GM23338 (cell line): ENCODE data around the gene MYMX. TPM values are rescaled to one million over a fixed set of nuclear protein-coding genes. Genes with fewer than 3 reads are reported as not detected.

Source experiments
- ATAC-seq: fragments of 200-7000 bp; cut with Tn5 transposase; 3 replicates; pipeline ENCODE4 v1.9.1; 2020
- DNase-seq: peaks from one replicate; pipeline ENCODE4 v3.0.0-alpha.2; 2015; ENCODE audit warnings: low spot score
- H2AFZ ChIP-seq: fragments of 200-600 bp; sonication (generic); 2 replicates; pipeline ENCODE4 v1.8.0; 2016; ENCODE audit warnings: antibody characterized with exemption, mild to moderate bottlenecking, moderate library complexity
- H3F3A ChIP-seq: fragments of 200-600 bp; sonication (generic); replicated peaks from 2 replicates; pipeline ENCODE4 v1.8.0; 2017; ENCODE audit warnings: antibody characterized with exemption, mixed run types, low read depth
- H3K27ac ChIP-seq: fragments of 200-600 bp; sonication (generic); 2 replicates; pipeline ENCODE4 v1.6.1; 2016; ENCODE audit warnings: low read depth
- H3K27me3 ChIP-seq: fragments of 200-600 bp; sonication (generic); 2 replicates; pipeline ENCODE4 v1.8.0; 2016; ENCODE audit warnings: mild to moderate bottlenecking, mixed run types, moderate library complexity; ENCODE audit not compliant: insufficient read depth
- H3K36me3 ChIP-seq: fragments of 200-600 bp; sonication (generic); 2 replicates; pipeline ENCODE4 v1.8.0; 2016; ENCODE audit warnings: mild to moderate bottlenecking; ENCODE audit not compliant: insufficient read depth
- H3K4me1 ChIP-seq: fragments of 200-600 bp; sonication (generic); 2 replicates; pipeline ENCODE4 v1.8.0; 2016; ENCODE audit warnings: mild to moderate bottlenecking, moderate library complexity; ENCODE audit not compliant: insufficient read depth
- H3K4me2 ChIP-seq: fragments of 200-600 bp; sonication (generic); 2 replicates; pipeline ENCODE4 v1.7.1; 2017; ENCODE audit warnings: mixed run types
- H3K4me3 ChIP-seq: fragments of 200-600 bp; sonication (generic); 2 replicates; pipeline ENCODE4 v1.6.1; 2016; ENCODE audit warnings: mixed run types
- H3K79me2 ChIP-seq: fragments of 200-600 bp; sonication (generic); replicated peaks from 2 replicates; pipeline ENCODE4 v1.8.0; 2017; ENCODE audit warnings: mild to moderate bottlenecking; ENCODE audit not compliant: insufficient read depth
- H3K9me2 ChIP-seq: fragments of 200-600 bp; sonication (generic); 2 replicates; pipeline ENCODE4 v1.8.0; 2017; ENCODE audit not compliant: insufficient read depth
- H4K20me1 ChIP-seq: fragments of 200-600 bp; sonication (generic); replicated peaks from 2 replicates; pipeline ENCODE4 v1.8.0; 2017; ENCODE audit warnings: mild to moderate bottlenecking; ENCODE audit not compliant: insufficient read depth
- H3K27ac Mint-ChIP-seq: 2 replicates; pipeline ENCODE4 v1.8.0; 2020; ENCODE audit warnings: inconsistent platforms, mild to moderate bottlenecking, moderate library complexity, mixed read lengths
- H3K27me3 Mint-ChIP-seq: 3 replicates; pipeline ENCODE4 v1.8.0; 2022; ENCODE audit warnings: low read depth, mild to moderate bottlenecking, moderate library complexity, mixed read lengths, inconsistent platforms; ENCODE audit not compliant: insufficient read depth, poor library complexity
- H3K36me3 Mint-ChIP-seq: 3 replicates; pipeline ENCODE4 v1.8.0; 2021; ENCODE audit warnings: low read depth, mild to moderate bottlenecking, inconsistent platforms, moderate library complexity, mixed read lengths
- H3K4me1 Mint-ChIP-seq: 3 replicates; pipeline ENCODE4 v1.8.0; 2020; ENCODE audit warnings: mild to moderate bottlenecking, inconsistent platforms, mixed read lengths
- H3K4me3 Mint-ChIP-seq: 3 replicates; pipeline ENCODE4 v1.8.0; 2021; ENCODE audit warnings: moderate library complexity, mild to moderate bottlenecking, inconsistent platforms, mixed read lengths
- H3K9me3 Mint-ChIP-seq: 3 replicates; pipeline ENCODE4 v1.8.0; 2020; ENCODE audit warnings: moderate library complexity, mild to moderate bottlenecking, inconsistent platforms, mixed read lengths
- CREB1 ChIP-seq: fragments of 250-450 bp; sonication (Bioruptor Pico); IDR thresholded peaks from 2 replicates; pipeline ENCODE4 v1.5.0; 2020; ENCODE audit warnings: low read depth, mild to moderate bottlenecking, moderate library complexity
- ETS1 ChIP-seq: IDR thresholded peaks from 2 replicates; pipeline ENCODE4 v1.6.1; 2016; ENCODE audit warnings: antibody characterized with exemption
- EZH2 ChIP-seq: fragments of 200-600 bp; sonication (generic); IDR thresholded peaks from one replicate; pipeline ENCODE4 v1.8.0; 2017; ENCODE audit warnings: antibody characterized with exemption, mild to moderate bottlenecking, low read depth; ENCODE audit not compliant: unreplicated experiment
- EZH2phosphoT487 ChIP-seq: fragments of 200-600 bp; sonication (generic); IDR thresholded peaks from one replicate; pipeline ENCODE4 v1.8.1; 2018; ENCODE audit warnings: antibody characterized with exemption; ENCODE audit not compliant: unreplicated experiment
- JUNB ChIP-seq: IDR thresholded peaks from one replicate; pipeline ENCODE4 v1.6.1; 2016; ENCODE audit warnings: antibody characterized with exemption; ENCODE audit not compliant: unreplicated experiment
- NANOG ChIP-seq: IDR thresholded peaks from 2 replicates; pipeline ENCODE4 v1.6.1; 2016; ENCODE audit warnings: antibody characterized with exemption, borderline replicate concordance
- REST ChIP-seq: IDR thresholded peaks from one replicate; pipeline ENCODE4 v1.6.1; 2018; ENCODE audit warnings: antibody characterized with exemption; ENCODE audit not compliant: unreplicated experiment
- ZNF114 ChIP-seq: fragments of 250-450 bp; sonication (Bioruptor Pico); IDR thresholded peaks from 2 replicates; pipeline ENCODE4 v1.5.0; 2020; ENCODE audit warnings: mild to moderate bottlenecking, moderate library complexity
- ZNF331 ChIP-seq: fragments of 250-450 bp; sonication (Bioruptor Pico); IDR thresholded peaks from 2 replicates; pipeline ENCODE4 v1.5.0; 2020; ENCODE audit warnings: low read depth, mild to moderate bottlenecking, moderate library complexity
- polyA plus RNA-seq: library from polyadenylated mRNA; unstranded; fragments of >200 nt; fragmentation: Nextera tagmentation; extraction: Ambion mirVana; gene quantifications from 2 replicates; pipeline ENCODE4 v1.2.1, GENCODE V29; 2016
- total RNA-seq: library from RNA; depleted of rRNA; stranded (reverse); fragments of >200 nt; shearing (Covaris generic); gene quantifications from 2 replicates; pipeline ENCODE4 v1.2.3, GENCODE V29; 2014

MYMX gene
- total and polyA plus RNA-seq, 2 experiments from 2014 or later, result 2.8 to 7.1 TPM

GRCh38 chr6:44260011-44260410 lies 43.3 kb downstream of the MYMX start (continued):
- TF ChIP-seq ETS1, result no peak
- no peak for TF ChIP-seq ZNF114 (CRISPR knock-in tag)
- no peak for TF ChIP-seq EZH2phosphoT487
- no peak for TF ChIP-seq REST

- peaks cover 15% of the 10 kb centered on the region; the same call in 1 of the 2 replicates for H3K79me2 ChIP-seq
- no peak overlapping the region for H3K4me3 ChIP-seq
- no peak for DNase-seq
- no peaks in the 10 kb centered on the region for H3K36me3 ChIP-seq
- H3F3A ChIP-seq, result peaks cover 13% of the 10 kb centered on the region
- peaks cover 6% of the 10 kb centered on the region; the same call in 1 of the 2 replicates for H4K20me1 ChIP-seq
- peaks cover 35% of the 10 kb centered on the region for H3K27me3 Mint-ChIP-seq
- H3K4me2 ChIP-seq, result no peak overlapping the region
- TF ChIP-seq EZH2 (no peak), NANOG (no peak), JUNB (no peak), ZNF331 (CRISPR knock-in tag) (no peak), REST (no peak), ETS1 (no peak), CREB1 (CRISPR knock-in tag) (no peak)
- no peak for ATAC-seq
- H3K27me3 ChIP-seq, result peaks cover 5% of the 10 kb centered on the region; the same call in 1 of the 2 replicates
- peaks cover 47% of the 10 kb centered on the region for H3K4me1 Mint-ChIP-seq
- H3K4me3 Mint-ChIP-seq, result no peak overlapping the region
- no peaks in the 10 kb centered on the region for H3K9me2 ChIP-seq
- H3K9me3 Mint-ChIP-seq, result peaks cover 3% of the 10 kb centered on the region; the same call in 1 of the 3 replicates
- no peak overlapping the region for H3K27ac ChIP-seq
- H3K27ac Mint-ChIP-seq, result 0 out of 2 replicates have a peak overlapping the region, but pooled peaks have one; percentile 17
- peaks cover 27% of the 10 kb centered on the region for H3K36me3 Mint-ChIP-seq
- peaks cover 17% of the 10 kb centered on the region for H3K4me1 ChIP-seq
- no peak overlapping the region for H2AFZ ChIP-seq
Measured at GRCh38 chr6:44260451-44261297, 43.9 kb downstream of the MYMX start.
